GM06990 (cell line): Measurements from ENCODE around the gene FAM81A.

Experiments
- DNase-seq: peaks from one replicate; pipeline ENCODE4 v3.0.0-alpha.2; 2011; ENCODE audit not compliant: insufficient read length; ENCODE audit errors: extremely low read depth
- H3K27me3 ChIP-seq: replicated peaks from 2 replicates; pipeline ENCODE4 v1.6.0; 2011; ENCODE audit warnings: low read length; ENCODE audit not compliant: control insufficient read depth, insufficient read depth
- H3K36me3 ChIP-seq: 2 replicates; pipeline ENCODE4 v1.5.1; 2011; ENCODE audit warnings: low read length; ENCODE audit not compliant: control insufficient read depth, insufficient read depth
- H3K4me3 ChIP-seq: replicated peaks from 2 replicates; pipeline ENCODE4 v1.5.1; 2011; ENCODE audit warnings: low read depth, mild to moderate bottlenecking, control low read depth, low read length
- CTCF ChIP-seq: IDR thresholded peaks from 2 replicates; pipeline ENCODE4 v1.5.1; 2011; ENCODE audit warnings: low read length, control low read depth, mild to moderate bottlenecking, inconsistent platforms; ENCODE audit not compliant: insufficient read depth, poor library complexity, severe bottlenecking

Gene FAM81A

GRCh38 chr15:59439576-59439975, 1.6 kb downstream of the FAM81A start:
- Histone ChIP-seq H3K4me3 (no peak overlapping the region), H3K27me3 (no peaks in the 10 kb centered on the region; the same call in 1 of the 2 replicates), H3K36me3 (no peaks in the 10 kb centered on the region)
- no peak for TF ChIP-seq CTCF
- no peak for DNase-seq

GRCh38 chr15:59443341-59444072, 5.5 kb downstream of the FAM81A start:
- peak; percentile 41 for DNase-seq
- Histone ChIP-seq H3K4me3 (no peak overlapping the region), H3K27me3 (no peaks in the 10 kb centered on the region), H3K36me3 (no peaks in the 10 kb centered on the region)
- TF ChIP-seq CTCF, result no peak

- H3K36me3 ChIP-seq, result no peaks in the 10 kb centered on the region
- H3K27me3 ChIP-seq, result no peaks in the 10 kb centered on the region
- no peak overlapping the region for H3K4me3 ChIP-seq
- TF ChIP-seq CTCF, result no peak
- DNase-seq, result no peak
Observed at GRCh38 chr15:59444081-59444835, 6.3 kb downstream of the FAM81A start.

GRCh38 chr15:59444980-59445545, 7.1 kb downstream of the FAM81A start:
- no peak for TF ChIP-seq CTCF
- no peak for DNase-seq

GRCh38 chr15:59446232-59446957, 8.4 kb downstream of the FAM81A start:
- H3K4me3 ChIP-seq, result no peak overlapping the region
- TF ChIP-seq CTCF, result no peak
- DNase-seq, result no peak
- H3K27me3 ChIP-seq, result no peaks in the 10 kb centered on the region
- no peaks in the 10 kb centered on the region for H3K36me3 ChIP-seq

More at GRCh38 chr15:59444980-59445545, 7.1 kb downstream of the FAM81A start:
- H3K36me3 ChIP-seq, result no peaks in the 10 kb centered on the region
- H3K27me3 ChIP-seq, result no peaks in the 10 kb centered on the region
- H3K4me3 ChIP-seq, result no peak overlapping the region
